ENCODE data around the gene MACROD2.

The MACROD2 gene

GRCh38 chr20:15900443-15900842 lies 1905.1 kb downstream of the MACROD2 start:
- DNase-seq (ENCODE audit: low read depth in 2 of 2) = no peak

GRCh38 chr20:15902493-15902892 lies 1907.2 kb downstream of the MACROD2 start:
- DNase-seq (ENCODE audit: low read depth in 2 of 2) = no peak

- no peak for DNase-seq (ENCODE audit: low read depth in 2 of 2)
Observed at GRCh38 chr20:15905661-15906060, 1910.3 kb downstream of the MACROD2 start.

- DNase-seq (ENCODE audit: low read depth in 2 of 2) = no peak
Observed at GRCh38 chr20:15909995-15910394, 1914.7 kb downstream of the MACROD2 start.

GRCh38 chr20:15911581-15911980 lies 1916.3 kb downstream of the MACROD2 start:
- no peak for DNase-seq (ENCODE audit: low read depth in 2 of 2)

- DNase-seq (ENCODE audit: low read depth in 2 of 2) = no peak
Observed at GRCh38 chr20:15913391-15914025, 1918.2 kb downstream of the MACROD2 start.

- DNase-seq (ENCODE audit: low read depth in 2 of 2) = no peak
Observed at GRCh38 chr20:15916623-15917022, 1921.3 kb downstream of the MACROD2 start.

- no peak for DNase-seq (ENCODE audit: low read depth in 2 of 2)
Observed at GRCh38 chr20:15917283-15917682, 1922.0 kb downstream of the MACROD2 start.

- DNase-seq (ENCODE audit: low read depth in 2 of 2) = no peak
Observed at GRCh38 chr20:15918631-15919030, 1923.3 kb downstream of the MACROD2 start.

- no peak for DNase-seq (ENCODE audit: low read depth in 2 of 2)
Observed at GRCh38 chr20:15919118-15919517, 1923.8 kb downstream of the MACROD2 start.

- no peak for DNase-seq (ENCODE audit: low read depth in 2 of 2)
Observed at GRCh38 chr20:15921930-15922329, 1926.6 kb downstream of the MACROD2 start.

- DNase-seq (ENCODE audit: low read depth in 2 of 2) = no peak
Observed at GRCh38 chr20:15922556-15922955, 1927.2 kb downstream of the MACROD2 start.

- DNase-seq (ENCODE audit: low read depth in 2 of 2) = no peak
Observed at GRCh38 chr20:15923030-15923776, 1927.9 kb downstream of the MACROD2 start.

- no peak for DNase-seq (ENCODE audit: low read depth in 2 of 2)
Observed at GRCh38 chr20:15924556-15924955, 1929.2 kb downstream of the MACROD2 start.

- no peak for DNase-seq (ENCODE audit: low read depth in 2 of 2)
Observed at GRCh38 chr20:15925376-15925775, 1930.1 kb downstream of the MACROD2 start.

- DNase-seq (ENCODE audit: low read depth in 2 of 2) = no peak
Observed at GRCh38 chr20:15927893-15928650, 1932.8 kb downstream of the MACROD2 start.

GRCh38 chr20:15928946-15929345 lies 1933.6 kb downstream of the MACROD2 start:
- DNase-seq (ENCODE audit: low read depth in 2 of 2) = no peak

- no peak for DNase-seq (ENCODE audit: low read depth in 2 of 2)
Observed at GRCh38 chr20:15930311-15931305, 1935.3 kb downstream of the MACROD2 start.

- no peak for DNase-seq (ENCODE audit: low read depth in 2 of 2)
Observed at GRCh38 chr20:15931897-15932296, 1936.6 kb downstream of the MACROD2 start.

GRCh38 chr20:15937179-15937578 lies 1941.9 kb downstream of the MACROD2 start:
- DNase-seq (ENCODE audit: low read depth in 2 of 2) = no peak

GRCh38 chr20:15938847-15939246 lies 1943.5 kb downstream of the MACROD2 start:
- no peak for DNase-seq (ENCODE audit: low read depth in 2 of 2)
